Neural cell (in vitro differentiated cells): ENCODE data around the gene ZNRF1.

Experiments
- EP300 ChIP-seq: fragments of 450-650 bp; conservative IDR thresholded peaks from 2 replicates; pipeline ENCODE4 v1.6.1; 2014; ENCODE audit warnings: antibody characterized with exemption, mild to moderate bottlenecking, moderate library complexity; ENCODE audit not compliant: poor library complexity, severe bottlenecking
- EZH2 ChIP-seq: fragments of 200-600, 300-800 bp; shearing (Covaris generic), sonication (generic); IDR thresholded peaks from 2 replicates; pipeline ENCODE4 v1.6.1; 2014; ENCODE audit warnings: antibody characterized with exemption, low read length, borderline replicate concordance, mild to moderate bottlenecking; ENCODE audit not compliant: insufficient read depth, poor library complexity, severe bottlenecking
- POLR2AphosphoS5 ChIP-seq: IDR thresholded peaks from 2 replicates; pipeline ENCODE4 v1.6.1; 2012
- RAD21 ChIP-seq: fragments of 450-650 bp; conservative IDR thresholded peaks from 2 replicates; pipeline ENCODE4 v1.6.1; 2014; ENCODE audit warnings: antibody characterized with exemption, mild to moderate bottlenecking, moderate library complexity
- TF ChIP-seq, protein P1 (sequence below): fragments of 450-650 bp; IDR thresholded peaks from 2 replicates; pipeline ENCODE4 v1.5.1; 2014; ENCODE audit warnings: antibody characterized with exemption, mild to moderate bottlenecking, moderate library complexity; ENCODE audit not compliant: poor library complexity, severe bottlenecking

DNA sequence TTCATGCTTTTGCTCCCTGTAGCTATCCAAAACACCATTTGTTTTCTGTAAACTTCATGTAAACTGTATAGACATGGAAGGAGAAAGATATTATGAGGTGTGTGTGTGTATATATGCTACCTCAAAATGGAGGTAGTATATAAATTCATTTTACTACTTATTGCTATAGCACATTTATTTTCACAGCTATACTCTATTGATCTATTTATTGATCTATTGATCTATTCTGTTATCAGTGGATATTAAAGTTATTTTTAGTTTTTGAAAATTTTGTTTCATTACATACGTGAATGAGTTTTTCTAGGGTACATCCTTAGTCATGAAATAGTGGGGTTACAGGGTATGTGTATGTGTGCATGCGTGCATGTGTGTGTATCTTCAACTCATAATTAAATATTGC lies 15.5 kb downstream of the ZNRF1 start:
- TF ChIP-seq RAD21 (no peak), POLR2AphosphoS5 (no peak), EP300 (no peak), EZH2 (no peak)
- TF ChIP-seq, protein P1, sequence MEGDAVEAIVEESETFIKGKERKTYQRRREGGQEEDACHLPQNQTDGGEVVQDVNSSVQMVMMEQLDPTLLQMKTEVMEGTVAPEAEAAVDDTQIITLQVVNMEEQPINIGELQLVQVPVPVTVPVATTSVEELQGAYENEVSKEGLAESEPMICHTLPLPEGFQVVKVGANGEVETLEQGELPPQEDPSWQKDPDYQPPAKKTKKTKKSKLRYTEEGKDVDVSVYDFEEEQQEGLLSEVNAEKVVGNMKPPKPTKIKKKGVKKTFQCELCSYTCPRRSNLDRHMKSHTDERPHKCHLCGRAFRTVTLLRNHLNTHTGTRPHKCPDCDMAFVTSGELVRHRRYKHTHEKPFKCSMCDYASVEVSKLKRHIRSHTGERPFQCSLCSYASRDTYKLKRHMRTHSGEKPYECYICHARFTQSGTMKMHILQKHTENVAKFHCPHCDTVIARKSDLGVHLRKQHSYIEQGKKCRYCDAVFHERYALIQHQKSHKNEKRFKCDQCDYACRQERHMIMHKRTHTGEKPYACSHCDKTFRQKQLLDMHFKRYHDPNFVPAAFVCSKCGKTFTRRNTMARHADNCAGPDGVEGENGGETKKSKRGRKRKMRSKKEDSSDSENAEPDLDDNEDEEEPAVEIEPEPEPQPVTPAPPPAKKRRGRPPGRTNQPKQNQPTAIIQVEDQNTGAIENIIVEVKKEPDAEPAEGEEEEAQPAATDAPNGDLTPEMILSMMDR = no peak
